GM19395 (cell line): ENCODE results near the gene SLC25A39.
"Not testable (repeated sequence)": the region's sequence is repeated elsewhere in the genome, so short reads cannot be mapped to it uniquely, and the experiment has no call there.

Experiments used
- ATAC-seq: cut with Tn5 transposase; IDR thresholded peaks from one replicate; pipeline ENCODE4 v1.9.1; 2021; ENCODE audit warnings: mild to moderate bottlenecking, moderate library complexity; ENCODE audit not compliant: unreplicated experiment

Gene SLC25A39

GRCh38 chr17:44354582-44355561 lies 30.2 kb upstream of the SLC25A39 start:
- ATAC-seq: no peak

- ATAC-seq: no peak
Observed at GRCh38 chr17:44353672-44354331, 29.2 kb upstream of the SLC25A39 start.

DNA sequence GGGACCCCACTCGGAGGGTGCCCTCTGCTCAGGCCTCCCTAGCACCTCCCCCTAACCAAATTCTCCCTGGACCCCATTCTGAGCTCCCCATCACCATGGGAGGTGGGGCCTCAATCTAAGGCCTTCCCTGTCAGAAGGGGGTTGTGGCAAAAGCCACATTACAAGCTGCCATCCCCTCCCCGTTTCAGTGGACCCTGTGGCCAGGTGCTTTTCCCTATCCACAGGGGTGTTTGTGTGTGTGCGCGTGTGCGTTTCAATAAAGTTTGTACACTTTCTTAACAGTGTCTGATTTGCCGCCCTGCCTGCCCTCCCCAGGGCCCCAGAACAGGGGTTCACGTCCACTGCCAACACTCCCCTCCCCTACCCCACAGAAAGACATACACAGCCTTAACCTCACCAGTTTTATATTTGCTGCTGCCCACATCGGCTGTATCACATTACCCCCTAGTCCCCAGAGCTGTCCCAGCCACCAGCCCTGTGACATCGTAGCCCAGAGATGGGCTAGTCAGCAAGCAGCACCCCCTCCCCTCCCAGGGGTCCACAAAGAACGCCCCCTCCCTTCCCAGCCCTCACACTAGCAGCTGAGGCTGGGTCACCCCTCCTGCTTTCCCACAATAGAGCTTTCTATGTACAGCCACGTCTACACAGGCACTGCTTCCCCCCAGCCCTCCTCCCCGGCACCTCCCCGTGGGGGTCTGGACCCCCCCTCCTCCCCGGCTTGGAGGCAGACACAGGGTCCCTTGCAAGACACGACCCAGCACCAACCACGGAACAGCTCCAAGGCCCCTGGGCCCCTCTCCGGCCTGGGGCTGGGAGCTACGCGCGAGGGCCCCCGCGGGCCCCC lies 28.4 kb upstream of the SLC25A39 start:
- ATAC-seq: no peak

- no peak for ATAC-seq
Observed at GRCh38 chr17:44351961-44352827, 27.6 kb upstream of the SLC25A39 start.

GRCh38 chr17:44351464-44351863 lies 26.8 kb upstream of the SLC25A39 start:
- no peak for ATAC-seq

GRCh38 chr17:44350733-44351226 lies 26.2 kb upstream of the SLC25A39 start:
- ATAC-seq: no peak

- ATAC-seq: no peak
Observed at GRCh38 chr17:44349553-44350070, 25.0 kb upstream of the SLC25A39 start.

DNA sequence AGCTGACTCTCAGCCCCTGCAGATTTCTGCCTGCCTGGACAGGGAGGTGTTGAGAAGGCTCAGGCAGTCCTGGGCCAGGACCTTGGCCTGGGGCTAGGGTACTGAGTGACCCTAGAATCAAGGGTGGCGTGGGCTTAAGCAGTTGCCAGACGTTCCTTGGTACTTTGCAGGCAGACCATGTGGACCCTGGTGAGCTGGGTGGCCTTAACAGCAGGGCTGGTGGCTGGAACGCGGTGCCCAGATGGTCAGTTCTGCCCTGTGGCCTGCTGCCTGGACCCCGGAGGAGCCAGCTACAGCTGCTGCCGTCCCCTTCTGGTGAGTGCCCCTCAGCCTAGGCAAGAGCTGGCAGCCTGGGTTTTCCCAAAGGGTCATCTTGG lies 24.4 kb upstream of the SLC25A39 start:
- ATAC-seq: no peak

- peak; percentile 39 for ATAC-seq
Observed at GRCh38 chr17:44348234-44348987, 23.8 kb upstream of the SLC25A39 start.

- ATAC-seq: not testable (repeated sequence)
Observed at GRCh38 chr17:44347206-44348055, 22.8 kb upstream of the SLC25A39 start.

DNA sequence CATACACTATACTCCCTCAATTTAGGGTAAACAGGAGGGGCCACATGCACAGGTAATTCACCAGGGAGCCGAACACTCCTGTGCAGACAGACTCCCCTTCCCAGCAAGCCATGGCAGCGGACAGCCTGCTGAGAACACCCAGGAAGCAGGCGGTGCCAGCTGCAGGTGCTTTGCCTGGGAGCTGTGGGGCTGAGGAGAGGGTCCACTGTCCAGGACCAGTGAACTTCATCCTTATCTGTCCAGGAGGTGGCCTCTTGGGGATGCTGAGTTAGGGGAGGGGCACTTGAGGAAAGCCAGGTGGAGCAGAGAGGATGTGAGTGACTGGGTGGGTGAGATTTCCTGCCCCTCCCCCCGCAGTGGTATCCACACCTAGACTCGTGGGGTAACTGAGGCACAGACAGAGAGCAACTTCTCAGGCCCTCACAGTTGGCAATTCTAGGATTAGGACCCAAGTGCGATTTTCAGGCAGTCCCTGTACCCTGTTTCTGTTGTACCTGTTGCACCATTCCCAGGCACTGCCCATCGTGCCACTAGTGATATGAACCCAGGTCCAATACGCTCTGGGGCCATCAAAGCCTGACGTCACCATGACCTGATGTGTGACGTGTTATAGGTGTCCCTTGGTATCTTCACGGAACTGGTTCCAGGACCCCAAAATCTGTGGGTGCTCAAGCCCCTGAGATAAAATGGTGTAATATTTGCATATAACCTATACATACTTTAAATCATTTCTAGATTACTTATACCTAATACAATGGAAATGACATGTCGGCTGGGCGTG lies 21.6 kb upstream of the SLC25A39 start:
- no peak for ATAC-seq

- ATAC-seq: no peak
Observed at GRCh38 chr17:44345454-44346026, 20.9 kb upstream of the SLC25A39 start.

GRCh38 chr17:44344939-44345453 lies 20.4 kb upstream of the SLC25A39 start, which contains the start of gene GRN:
Gene GRN (plus strand): TSS chr17:44345302. CDS start chr17:44349165, 3,863 bp downstream.
- ATAC-seq: peak; percentile 61

DNA sequence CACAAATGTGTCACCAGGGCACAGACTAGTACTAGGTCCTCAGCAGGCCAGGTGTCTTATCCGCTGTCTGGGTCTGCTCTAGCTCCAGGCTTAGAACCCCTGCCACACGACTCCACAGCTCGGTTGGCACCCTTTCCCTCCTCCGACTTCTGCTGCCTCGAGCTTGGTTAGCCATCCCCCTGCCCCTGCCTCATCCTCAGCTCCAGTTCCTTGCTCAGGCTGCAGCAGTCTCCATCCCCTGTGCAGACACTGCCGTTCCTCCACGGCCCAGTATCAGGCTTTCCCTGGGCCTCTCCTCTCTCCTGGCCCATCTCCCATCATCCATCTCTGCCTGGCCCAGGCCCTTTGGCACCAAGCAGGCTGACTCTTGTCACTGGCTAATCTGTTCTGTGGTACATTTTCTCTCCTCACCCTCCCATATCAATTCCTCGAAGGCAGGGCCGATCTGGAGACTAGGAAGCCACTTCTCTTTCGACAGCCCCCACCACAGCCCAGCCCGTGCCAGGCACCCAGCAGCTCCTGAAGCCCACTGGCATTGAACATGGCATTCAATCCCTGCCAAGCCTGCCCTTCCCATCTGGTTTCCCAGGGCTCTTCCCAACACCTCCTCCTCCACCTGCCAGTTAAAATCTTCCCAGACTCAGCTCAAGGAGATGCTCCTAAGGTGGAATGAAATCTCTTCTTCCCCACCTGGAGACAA lies 19.0 kb upstream of the SLC25A39 start:
- ATAC-seq: no peak

DNA sequence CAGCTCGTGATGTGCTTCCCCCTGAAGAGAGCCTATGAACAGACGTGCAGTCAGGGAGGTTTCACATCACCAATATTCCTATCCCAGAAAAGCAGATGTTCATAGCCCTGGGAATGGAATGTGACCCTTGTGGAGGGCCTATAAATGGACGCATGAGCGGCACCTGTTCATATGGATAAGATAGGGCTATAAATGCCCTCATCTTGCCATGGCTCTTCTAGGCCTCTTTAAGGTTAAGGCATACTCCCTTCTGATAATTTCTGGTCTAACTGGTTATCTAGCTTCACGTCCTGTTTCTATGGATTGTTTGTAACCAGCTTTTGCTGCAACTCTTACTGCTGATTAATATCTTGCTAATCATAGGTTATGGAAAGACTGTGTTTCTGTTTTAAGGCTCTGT lies 15.9 kb upstream of the SLC25A39 start:
- ATAC-seq: not testable (repeated sequence)

- no peak for ATAC-seq
Observed at GRCh38 chr17:44338702-44339101, 14.1 kb upstream of the SLC25A39 start.
